NT2/D1 (cell line): Measurements from ENCODE around the gene BCAS3.

Source experiments
- YY1 ChIP-seq: IDR thresholded peaks from 2 replicates; pipeline ENCODE4 v1.6.1; 2011; ENCODE audit not compliant: insufficient read length, insufficient read depth
- ZNF274 ChIP-seq: IDR thresholded peaks from 2 replicates; pipeline ENCODE4 v1.6.1; 2011; ENCODE audit warnings: mild to moderate bottlenecking, low read depth, low read length

DNA sequence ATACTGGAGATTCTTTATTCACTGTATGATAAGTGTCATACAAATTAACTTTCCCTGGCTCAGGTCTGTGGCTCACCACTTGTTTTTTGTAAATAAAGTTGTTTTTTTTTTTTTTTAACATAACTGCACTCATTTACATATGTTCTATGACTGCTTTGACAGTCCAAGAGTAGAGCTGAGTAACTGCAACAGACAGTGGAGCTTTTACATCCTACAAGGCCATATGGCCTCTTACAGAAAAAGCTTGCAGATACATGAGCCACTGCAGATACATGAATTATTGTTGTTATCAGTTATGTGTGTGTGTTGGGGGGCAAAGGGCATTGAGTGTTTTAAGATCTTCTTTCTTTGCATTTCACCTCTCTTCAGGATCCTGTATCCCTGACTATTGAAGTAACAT, 311.7 kb downstream of the BCAS3 start:
- TF ChIP-seq YY1 (no peak), ZNF274 (no peak)
